Measurements from ENCODE around the gene CLDN20.

Gene CLDN20

GRCh38 chr6:155314092-155314772 lies 50.4 kb downstream of the CLDN20 start, which contains the start of gene TFB1M:
Gene TFB1M (minus strand): TSS chr6:155314484. CDS start chr6:155314428, 56 bp downstream.
- DNase-seq: peak; percentile 99 to 100

- DNase-seq: peak; percentile 97 to 98
Measured at GRCh38 chr6:155314773-155315515, 51.1 kb downstream of the CLDN20 start.

GRCh38 chr6:155315516-155315871 lies 51.7 kb downstream of the CLDN20 start:
- peak; percentile 25 to 33 for DNase-seq

- no peak for DNase-seq
Measured at GRCh38 chr6:155316419-155316818, 52.6 kb downstream of the CLDN20 start.

- DNase-seq: peak; percentile 11 to 39
Measured at GRCh38 chr6:155317186-155317585, 53.4 kb downstream of the CLDN20 start.

GRCh38 chr6:155319902-155320301 lies 56.1 kb downstream of the CLDN20 start:
- peak; percentile 41 to 64 for DNase-seq

- DNase-seq: no peak
Measured at GRCh38 chr6:155324172-155324571, 60.4 kb downstream of the CLDN20 start.

GRCh38 chr6:155324993-155325392 lies 61.2 kb downstream of the CLDN20 start:
- no peak for DNase-seq

- DNase-seq: no peak
Measured at GRCh38 chr6:155325700-155326516, 62.1 kb downstream of the CLDN20 start.

Measured in AML-193 (cell line).